HepG2 (cell line): ENCODE results near the gene GGA1. TPM values are rescaled to one million over a fixed set of nuclear protein-coding genes. Genes with fewer than 3 reads are reported as not detected.

Experiments
- AGO1 ChIP-seq: fragments of 200-400 bp; formaldehyde crosslinking; IDR thresholded peaks from 2 replicates; pipeline ENCODE4 v1.6.1; 2017; ENCODE audit warnings: mild to moderate bottlenecking, low read depth, low read length, moderate library complexity; ENCODE audit not compliant: poor library complexity, severe bottlenecking
- AHR ChIP-seq: IDR thresholded peaks from 2 replicates; pipeline ENCODE4 v1.6.1; 2018; ENCODE audit warnings: missing genetic modification reagents, missing compliant biosample characterization
- HDAC6 ChIP-seq: fragments of 200-600 bp; sonication (generic); IDR thresholded peaks from 2 replicates; pipeline ENCODE4 v1.7.0; 2017; ENCODE audit warnings: mild to moderate bottlenecking, antibody characterized with exemption, low read length, low read depth
- HMGA1 ChIP-seq: sonication (generic); formaldehyde crosslinking; conservative IDR thresholded peaks from 2 replicates; pipeline ENCODE4 v1.4.0; 2020; ENCODE audit warnings: missing genetic modification reagents
- HNF4A ChIP-seq: sonication (generic); formaldehyde crosslinking; IDR thresholded peaks from 2 replicates; pipeline ENCODE4 v1.4.0; 2020; ENCODE audit warnings: missing genetic modification reagents
- HNRNPK ChIP-seq: fragments of 200-400 bp; formaldehyde crosslinking; IDR thresholded peaks from 2 replicates; pipeline ENCODE4 v1.6.1; 2018; ENCODE audit warnings: low read length, low read depth, moderate library complexity, mild to moderate bottlenecking; ENCODE audit not compliant: poor library complexity, severe bottlenecking
- PCBP2 ChIP-seq: fragments of 200-400 bp; formaldehyde crosslinking; optimal IDR thresholded peaks from 2 replicates; pipeline ENCODE3; 2018; ENCODE audit warnings: low read length, low read depth; ENCODE audit not compliant: poor library complexity, severe bottlenecking
- PHF20 ChIP-seq: sonication (generic); formaldehyde crosslinking; IDR thresholded peaks from 2 replicates; pipeline ENCODE4 v1.5.0; 2020; ENCODE audit warnings: mild to moderate bottlenecking, missing genetic modification reagents
- POLR2AphosphoS5 ChIP-seq: IDR thresholded peaks from 2 replicates; pipeline ENCODE4 v1.6.1; 2012; ENCODE audit warnings: low read depth, low read length
- SAFB2 ChIP-seq: sonication (generic); formaldehyde crosslinking; IDR thresholded peaks from 2 replicates; pipeline ENCODE4 v1.5.1; 2020; ENCODE audit warnings: missing genetic modification reagents, low read depth, mild to moderate bottlenecking, borderline replicate concordance
- SIX1 ChIP-seq: sonication (generic); formaldehyde crosslinking; IDR thresholded peaks from 2 replicates; pipeline ENCODE4 v1.4.0; 2020; ENCODE audit warnings: missing genetic modification reagents, borderline replicate concordance
- SP140L ChIP-seq: sonication (generic); formaldehyde crosslinking; IDR thresholded peaks from 2 replicates; pipeline ENCODE4 v1.4.0; 2020; ENCODE audit warnings: missing genetic modification reagents, borderline replicate concordance
- ZC3H4 ChIP-seq: sonication (generic); formaldehyde crosslinking; IDR thresholded peaks from 2 replicates; pipeline ENCODE4 v1.4.0; 2020; ENCODE audit warnings: missing genetic modification reagents, borderline replicate concordance
- ZNF232 ChIP-seq: sonication (generic); formaldehyde crosslinking; IDR thresholded peaks from 2 replicates; pipeline ENCODE4 v1.4.0; 2020; ENCODE audit warnings: missing genetic modification reagents, borderline replicate concordance
- ZNF282 ChIP-seq: fragments of 450-650 bp; IDR thresholded peaks from 2 replicates; pipeline ENCODE4 v1.6.1; 2018; ENCODE audit not compliant: partially characterized antibody
- ZNF331 ChIP-seq: sonication (generic); formaldehyde crosslinking; IDR thresholded peaks from 2 replicates; pipeline ENCODE4 v1.4.0; 2020; ENCODE audit warnings: missing genetic modification reagents
- ZNF383 ChIP-seq: sonication (generic); formaldehyde crosslinking; IDR thresholded peaks from 2 replicates; pipeline ENCODE4 v1.4.0; 2020; ENCODE audit warnings: missing genetic modification reagents, mild to moderate bottlenecking, borderline replicate concordance
- ZNF562 ChIP-seq: sonication (generic); formaldehyde crosslinking; IDR thresholded peaks from 2 replicates; pipeline ENCODE4 v1.8.0; 2022; ENCODE audit warnings: missing genetic modification reagents, borderline replicate concordance
- ZNF670 ChIP-seq: sonication (generic); formaldehyde crosslinking; IDR thresholded peaks from 2 replicates; pipeline ENCODE4 v1.8.0; 2022; ENCODE audit warnings: mild to moderate bottlenecking, missing genetic modification reagents, borderline replicate concordance
- ZNF678 ChIP-seq: sonication (generic); formaldehyde crosslinking; IDR thresholded peaks from 2 replicates; pipeline ENCODE4 v1.4.0; 2020; ENCODE audit warnings: mild to moderate bottlenecking, missing genetic modification reagents
- ZNF7 ChIP-seq: IDR thresholded peaks from 2 replicates; pipeline ENCODE4 v1.6.1; 2016; ENCODE audit warnings: missing biosample characterization, missing genetic modification reagents
- ZNF724P ChIP-seq: sonication (generic); formaldehyde crosslinking; IDR thresholded peaks from 2 replicates; pipeline ENCODE4 v1.8.0; 2022; ENCODE audit warnings: missing genetic modification reagents, borderline replicate concordance
- ZNF781 ChIP-seq: sonication (generic); formaldehyde crosslinking; IDR thresholded peaks from 2 replicates; pipeline ENCODE4 v1.5.1; 2020; ENCODE audit warnings: borderline replicate concordance, mild to moderate bottlenecking, missing genetic modification reagents; ENCODE audit errors: not compliant biosample characterization
- polyA plus RNA-seq, 8 experiments: library from polyadenylated mRNA; depleted of rRNA in 3 of 8; stranded (reverse) in 7 of 8; unstranded in 1 of 8; fragments of >200 nt; fragmentation: Illumina TruSeq in 4 of 8; extraction: Trizol in 4 of 8; gene quantifications; 2 replicates each; pipeline versions ENCODE4 v1.2.1 to v1.2.3, GENCODE V29; 2011 to 2016; ENCODE audit warnings: low read depth in 4 of 8, missing spikeins in 1 of 8, mixed read lengths in 1 of 8; ENCODE audit not compliant: insufficient read depth in 1 of 8
- total RNA-seq, 5 experiments: library from RNA; depleted of rRNA; stranded (reverse); fragments of >200 nt; fragmentation: Illumina TruSeq; extraction: Trizol; gene quantifications; 2 replicates each; pipeline ENCODE4 v1.2.3, GENCODE V29; 2016; ENCODE audit warnings: low read depth in 1 of 5
- TF ChIP-seq, protein P1 (sequence below): sonication (generic); formaldehyde crosslinking; IDR thresholded peaks from 2 replicates; pipeline ENCODE4 v1.9.0; 2022; ENCODE audit warnings: missing genetic modification reagents, mild to moderate bottlenecking, borderline replicate concordance
- TF ChIP-seq, protein P2 (sequence below): sonication (generic); formaldehyde crosslinking; IDR thresholded peaks from 2 replicates; pipeline ENCODE4; 2020; ENCODE audit warnings: missing genetic modification reagents, mild to moderate bottlenecking, borderline replicate concordance

GGA1 gene
- total and polyA plus RNA-seq, 2 of the 13 experiments (the other 11 are each of a cell fraction or from before 2014, with no cell fraction given): 29.1 to 87.2 TPM

- TF ChIP-seq, protein P1, sequence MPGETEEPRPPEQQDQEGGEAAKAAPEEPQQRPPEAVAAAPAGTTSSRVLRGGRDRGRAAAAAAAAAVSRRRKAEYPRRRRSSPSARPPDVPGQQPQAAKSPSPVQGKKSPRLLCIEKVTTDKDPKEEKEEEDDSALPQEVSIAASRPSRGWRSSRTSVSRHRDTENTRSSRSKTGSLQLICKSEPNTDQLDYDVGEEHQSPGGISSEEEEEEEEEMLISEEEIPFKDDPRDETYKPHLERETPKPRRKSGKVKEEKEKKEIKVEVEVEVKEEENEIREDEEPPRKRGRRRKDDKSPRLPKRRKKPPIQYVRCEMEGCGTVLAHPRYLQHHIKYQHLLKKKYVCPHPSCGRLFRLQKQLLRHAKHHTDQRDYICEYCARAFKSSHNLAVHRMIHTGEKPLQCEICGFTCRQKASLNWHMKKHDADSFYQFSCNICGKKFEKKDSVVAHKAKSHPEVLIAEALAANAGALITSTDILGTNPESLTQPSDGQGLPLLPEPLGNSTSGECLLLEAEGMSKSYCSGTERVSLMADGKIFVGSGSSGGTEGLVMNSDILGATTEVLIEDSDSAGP (CRISPR knock-in tag): peak; percentile 60; the same call in 1 of the 2 replicates
- no peak for TF ChIP-seq ZNF781 (CRISPR knock-in tag)
- no peak for TF ChIP-seq PCBP2
- TF ChIP-seq HDAC6: no peak
- no peak for TF ChIP-seq ZNF282
- TF ChIP-seq, protein P2, sequence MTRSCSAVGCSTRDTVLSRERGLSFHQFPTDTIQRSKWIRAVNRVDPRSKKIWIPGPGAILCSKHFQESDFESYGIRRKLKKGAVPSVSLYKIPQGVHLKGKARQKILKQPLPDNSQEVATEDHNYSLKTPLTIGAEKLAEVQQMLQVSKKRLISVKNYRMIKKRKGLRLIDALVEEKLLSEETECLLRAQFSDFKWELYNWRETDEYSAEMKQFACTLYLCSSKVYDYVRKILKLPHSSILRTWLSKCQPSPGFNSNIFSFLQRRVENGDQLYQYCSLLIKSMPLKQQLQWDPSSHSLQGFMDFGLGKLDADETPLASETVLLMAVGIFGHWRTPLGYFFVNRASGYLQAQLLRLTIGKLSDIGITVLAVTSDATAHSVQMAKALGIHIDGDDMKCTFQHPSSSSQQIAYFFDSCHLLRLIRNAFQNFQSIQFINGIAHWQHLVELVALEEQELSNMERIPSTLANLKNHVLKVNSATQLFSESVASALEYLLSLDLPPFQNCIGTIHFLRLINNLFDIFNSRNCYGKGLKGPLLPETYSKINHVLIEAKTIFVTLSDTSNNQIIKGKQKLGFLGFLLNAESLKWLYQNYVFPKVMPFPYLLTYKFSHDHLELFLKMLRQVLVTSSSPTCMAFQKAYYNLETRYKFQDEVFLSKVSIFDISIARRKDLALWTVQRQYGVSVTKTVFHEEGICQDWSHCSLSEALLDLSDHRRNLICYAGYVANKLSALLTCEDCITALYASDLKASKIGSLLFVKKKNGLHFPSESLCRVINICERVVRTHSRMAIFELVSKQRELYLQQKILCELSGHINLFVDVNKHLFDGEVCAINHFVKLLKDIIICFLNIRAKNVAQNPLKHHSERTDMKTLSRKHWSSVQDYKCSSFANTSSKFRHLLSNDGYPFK: 0 out of 2 replicates have a peak, but pooled peaks have one; percentile 38
- no peak for TF ChIP-seq ZNF7
- no peak for TF ChIP-seq SP140L (CRISPR knock-in tag)
- TF ChIP-seq ZNF562 (CRISPR knock-in tag): no peak
- TF ChIP-seq AGO1: no peak
- peak; percentile 65 for TF ChIP-seq POLR2AphosphoS5
- TF ChIP-seq HNRNPK: no peak
- TF ChIP-seq ZNF331 (CRISPR knock-in tag): no peak
- peak; percentile 42; the same call in 1 of the 2 replicates for TF ChIP-seq ZNF678 (CRISPR knock-in tag)
- no peak for TF ChIP-seq HMGA1
- no peak for TF ChIP-seq SIX1 (CRISPR knock-in tag)
- 0 out of 2 replicates have a peak, but pooled peaks have one; percentile 21 for TF ChIP-seq ZNF670
- no peak for TF ChIP-seq ZNF383 (CRISPR knock-in tag)
- TF ChIP-seq HNF4A (CRISPR knock-in tag): no peak; the same call in 1 of the 2 replicates
- no peak for TF ChIP-seq ZNF724P (CRISPR knock-in tag)
- no peak; the same call in 1 of the 2 replicates for TF ChIP-seq AHR
- 0 out of 2 replicates have a peak, but pooled peaks have one; percentile 24 for TF ChIP-seq SAFB2 (CRISPR knock-in tag)
- no peak for TF ChIP-seq ZNF232 (CRISPR knock-in tag)
- peak; percentile 53 for TF ChIP-seq PHF20 (CRISPR knock-in tag)
- TF ChIP-seq ZC3H4: 0 out of 2 replicates have a peak, but pooled peaks have one; percentile 74
Measured at GRCh38 chr22:37559901-37560607, 48.6 kb upstream of the GGA1 start, which contains the start of gene CDC42EP1 (continued).
